GM12878 (cell line): ENCODE results near the gene LINC00237. TPM values are rescaled to one million over a fixed set of nuclear protein-coding genes. Genes with fewer than 3 reads are reported as not detected.
A peak's percentile ranks its signal among the peaks of the same experiment; 100 is the strongest.

Experiments
- ATAC-seq: fragments of 200-7000 bp; cut with Tn5 transposase; 3 replicates; pipeline ENCODE4 v1.9.1; 2020; ENCODE audit warnings: mild to moderate bottlenecking, moderate library complexity
- BruUV-seq: library from RNA; stranded (reverse); fragments of 400-500 nt; replicated peaks from 2 replicates; lab custom pipeline; 2021; lab: Mats Ljungman, UMichigan
- CTCF ChIA-PET: fragments of 300-600 bp; sonication (Branson Sonifier 250); formaldehyde crosslinking; extraction: SDS; loops from one replicate; lab custom pipeline; 2021; ENCODE audit warnings: inconsistent platforms; lab: Yijun Ruan, JAX
- POLR2A ChIA-PET: fragments of 350-600 bp; formaldehyde crosslinking; extraction: SDS; loops from one replicate; lab custom pipeline; 2021; ENCODE audit warnings: inconsistent platforms; lab: Charles Lee
- RAD21 ChIA-PET: fragments of 300-600 bp; sonication (Branson Sonifier 250); formaldehyde crosslinking; loops from one replicate; lab custom pipeline; 2023; ENCODE audit warnings: antibody characterized with exemption; ENCODE audit not compliant: unreplicated experiment; lab: Charles Lee
- SMC1A ChIA-PET: fragments of 300-600 bp; sonication (Branson Sonifier 250); formaldehyde crosslinking; loops from one replicate; lab custom pipeline; 2023; ENCODE audit not compliant: unreplicated experiment, uncharacterized antibody; lab: Charles Lee
- DNase-seq: peaks from one replicate; pipeline ENCODE4 v3.0.0-alpha.2; 2011; ENCODE audit warnings: low read depth, low spot score
- FAIRE-seq: peaks from 3 replicates; lab custom pipeline; 2011; peaks lifted over from hg19 to GRCh38; lab: Jason Lieb, UNC
- H2AFZ ChIP-seq: 2 replicates; pipeline ENCODE4 v1.6.0; 2011; ENCODE audit warnings: low read depth, low read length, control low read depth; ENCODE audit not compliant: control insufficient read depth
- H3K27ac ChIP-seq: 2 replicates; pipeline ENCODE4 v1.5.1; 2011; ENCODE audit warnings: control low read depth; ENCODE audit not compliant: control insufficient read depth, insufficient read depth
- H3K27me3 ChIP-seq, 2 experiments: replicated peaks in 1 of 2; 2 replicates each; pipeline versions ENCODE4 v1.6.0 to v1.6.1; 2011; ENCODE audit warnings: low read length in 1 of 2; ENCODE audit not compliant: control insufficient read depth in 2 of 2, insufficient read depth in 2 of 2
- H3K36me3 ChIP-seq, 2 experiments: 2 replicates each; pipeline ENCODE4 v1.5.1; 2011; ENCODE audit warnings: low read length in 1 of 2; ENCODE audit not compliant: control insufficient read depth in 2 of 2, insufficient read depth in 2 of 2
- H3K4me1 ChIP-seq: 2 replicates; pipeline ENCODE4 v1.6.1; 2011; ENCODE audit warnings: mild to moderate bottlenecking, low read length, moderate library complexity, mixed read lengths; ENCODE audit not compliant: control insufficient read depth, insufficient read depth
- H3K4me2 ChIP-seq: 2 replicates; pipeline ENCODE4 v1.6.0; 2011; ENCODE audit warnings: control low read depth; ENCODE audit not compliant: control insufficient read depth, insufficient read depth
- H3K4me3 ChIP-seq: fragments of 200-600 bp; sonication (generic); 2 replicates; pipeline ENCODE4 v1.5.1; 2016
- H3K79me2 ChIP-seq: 2 replicates; pipeline ENCODE4 v1.6.0; 2011; ENCODE audit warnings: low read length; ENCODE audit not compliant: control insufficient read depth, insufficient read depth
- H3K9ac ChIP-seq: 2 replicates; pipeline ENCODE4 v1.8.0; 2011; ENCODE audit warnings: low read length, control low read depth, mixed read lengths; ENCODE audit not compliant: control insufficient read depth, insufficient read depth
- H3K9me3 ChIP-seq: replicated peaks from 3 replicates; pipeline ENCODE4 v1.5.1; 2011; ENCODE audit warnings: mild to moderate bottlenecking, low read length; ENCODE audit not compliant: control insufficient read depth, insufficient read depth
- H4K20me1 ChIP-seq: 2 replicates; pipeline ENCODE4 v1.6.0; 2011; ENCODE audit not compliant: control insufficient read depth, insufficient read depth
- ASH2L ChIP-seq: fragments of 300-600, 200-600 bp; sonication (generic); IDR thresholded peaks from 2 replicates; pipeline ENCODE4 v1.6.1; 2017; ENCODE audit warnings: low read depth, mild to moderate bottlenecking, borderline replicate concordance
- ATF3 ChIP-seq: IDR thresholded peaks from 2 replicates; pipeline ENCODE4 v1.6.1; 2011; ENCODE audit warnings: low read depth, mild to moderate bottlenecking, low read length, moderate library complexity, borderline replicate concordance; ENCODE audit errors: extremely low read depth
- BMI1 ChIP-seq: fragments of 450-650 bp; IDR thresholded peaks from 2 replicates; pipeline ENCODE4 v1.6.1; 2016; ENCODE audit warnings: mild to moderate bottlenecking, moderate library complexity, borderline replicate concordance
- CHD2 ChIP-seq: IDR thresholded peaks from 2 replicates; pipeline ENCODE4 v1.6.1; 2011; ENCODE audit warnings: low read depth, low read length, improper control_type of control experiment, borderline replicate concordance
- FOXM1 ChIP-seq: IDR thresholded peaks from 2 replicates; pipeline ENCODE4 v1.6.1; 2012; ENCODE audit warnings: low read depth, mild to moderate bottlenecking, inconsistent platforms, low read length, moderate library complexity
- HDAC2 ChIP-seq: fragments of 200-600 bp; sonication (generic); IDR thresholded peaks from 2 replicates; pipeline ENCODE4 v1.6.1; 2017
- LARP7 ChIP-seq: fragments of 450-650 bp; IDR thresholded peaks from 2 replicates; pipeline ENCODE4 v1.6.1; 2017; ENCODE audit warnings: mild to moderate bottlenecking
- PAX5 ChIP-seq: IDR thresholded peaks from 2 replicates; pipeline ENCODE4 v1.6.1; 2011; ENCODE audit warnings: low read depth, low read length, borderline replicate concordance
- SMC3 ChIP-seq: IDR thresholded peaks from 2 replicates; pipeline ENCODE4 v1.6.1; 2011; ENCODE audit warnings: low read length, improper control_type of control experiment, borderline replicate concordance
- SREBF1 ChIP-seq: IDR thresholded peaks from 2 replicates; pipeline ENCODE4 v1.6.1; 2012; ENCODE audit warnings: mild to moderate bottlenecking, low read length
- SUZ12 ChIP-seq: fragments of 200-600 bp; sonication (generic); IDR thresholded peaks from one replicate; pipeline ENCODE4 v1.6.1; 2018; ENCODE audit warnings: antibody characterized with exemption, mild to moderate bottlenecking; ENCODE audit not compliant: unreplicated experiment
- USF2 ChIP-seq: IDR thresholded peaks from 2 replicates; pipeline ENCODE4 v1.6.1; 2011; ENCODE audit warnings: low read depth, low read length, improper control_type of control experiment, borderline replicate concordance
- WRNIP1 ChIP-seq: IDR thresholded peaks from 2 replicates; pipeline ENCODE4 v1.6.1; 2011; ENCODE audit warnings: low read depth, low read length, improper control_type of control experiment, borderline replicate concordance
- YY1 ChIP-seq: IDR thresholded peaks from 2 replicates; pipeline ENCODE4 v1.6.1; 2011; ENCODE audit warnings: low read depth, mild to moderate bottlenecking, low read length
- ZNF207 ChIP-seq: fragments of 450-650 bp; IDR thresholded peaks from 2 replicates; pipeline ENCODE4 v1.6.1; 2014; ENCODE audit warnings: antibody characterized with exemption, mild to moderate bottlenecking, borderline replicate concordance
- WGBS: methylation state at CpG from one replicate; pipeline ENCODE4 v1.1.6; 2016; ENCODE audit warnings: low lambda C conversion rate; ENCODE audit not compliant: insufficient replicate concordance, insufficient coverage; ENCODE audit errors: missing lambda C conversion rate; 5-methylcytosine and 5-hydroxymethylcytosine counted together
- in situ Hi-C: fragments of 300-500 bp; cut with MboI; formaldehyde crosslinking; loops from 9 replicates; pipeline ENCODE4 v1.14.3; 2018; ENCODE audit warnings: mixed read lengths
- intact Hi-C: fragments of 100-400 bp; cut with micrococcal nuclease; formaldehyde crosslinking; loops from one replicate; pipeline ENCODE4 v1.14.2; 2022; ENCODE audit not compliant: unreplicated experiment
- polyA plus RNA-seq, 11 experiments: library from polyadenylated mRNA; depleted of rRNA in 4 of 11; unstranded in 6 of 11; stranded (reverse) in 5 of 11; fragments of >200 nt; fragmentation: Nextera tagmentation in 4 of 11; fragmentation: Illumina TruSeq in 1 of 11; extraction: Ambion mirVana in 4 of 11; extraction: Trizol in 1 of 11; gene quantifications; 1 replicate in 1 of 11; 2 replicates in 10 of 11; pipeline versions ENCODE4 v1.2.1 to v1.2.3, GENCODE V29; 2011 to 2016; ENCODE audit warnings: inconsistent platforms in 2 of 11, missing spikeins in 2 of 11, low read depth in 1 of 11
- total RNA-seq, 4 experiments: library from RNA; depleted of rRNA in 3 of 4; stranded (reverse); fragments of >200 nt in 3 of 4; fragmentation: Illumina TruSeq in 1 of 4; extraction: Trizol in 1 of 4; gene quantifications; 2 replicates each; pipeline versions ENCODE4 v1.2.1 to v1.2.3, GENCODE V29; 2013 to 2021
- TF ChIP-seq, protein P1 (sequence below): IDR thresholded peaks from 2 replicates; pipeline ENCODE4 v1.6.1; 2012; ENCODE audit warnings: low read depth, low read length, improper control_type of control experiment

Gene LINC00237
- total and polyA plus RNA-seq, 10 of the 15 experiments (the other 5 are each of a cell fraction or from before 2014, with no cell fraction given) = not detected

GRCh38 chr20:21109144-21109543, 3.0 kb upstream of the LINC00237 start (continued):
- TF ChIP-seq FOXM1 = no peak
- TF ChIP-seq WRNIP1 = no peak
- no peak for TF ChIP-seq SMC3
- no peak for TF ChIP-seq HDAC2
- TF ChIP-seq ASH2L = no peak
- no peak for TF ChIP-seq YY1
- TF ChIP-seq LARP7 = no peak
- no peak for TF ChIP-seq ATF3
- no peak for TF ChIP-seq BMI1
- no peak for TF ChIP-seq CHD2
- TF ChIP-seq, protein P1, sequence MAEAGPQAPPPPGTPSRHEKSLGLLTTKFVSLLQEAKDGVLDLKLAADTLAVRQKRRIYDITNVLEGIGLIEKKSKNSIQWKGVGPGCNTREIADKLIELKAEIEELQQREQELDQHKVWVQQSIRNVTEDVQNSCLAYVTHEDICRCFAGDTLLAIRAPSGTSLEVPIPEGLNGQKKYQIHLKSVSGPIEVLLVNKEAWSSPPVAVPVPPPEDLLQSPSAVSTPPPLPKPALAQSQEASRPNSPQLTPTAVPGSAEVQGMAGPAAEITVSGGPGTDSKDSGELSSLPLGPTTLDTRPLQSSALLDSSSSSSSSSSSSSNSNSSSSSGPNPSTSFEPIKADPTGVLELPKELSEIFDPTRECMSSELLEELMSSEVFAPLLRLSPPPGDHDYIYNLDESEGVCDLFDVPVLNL = no peak
- TF ChIP-seq PAX5 = no peak
- TF ChIP-seq ZNF207 = no peak

DNA sequence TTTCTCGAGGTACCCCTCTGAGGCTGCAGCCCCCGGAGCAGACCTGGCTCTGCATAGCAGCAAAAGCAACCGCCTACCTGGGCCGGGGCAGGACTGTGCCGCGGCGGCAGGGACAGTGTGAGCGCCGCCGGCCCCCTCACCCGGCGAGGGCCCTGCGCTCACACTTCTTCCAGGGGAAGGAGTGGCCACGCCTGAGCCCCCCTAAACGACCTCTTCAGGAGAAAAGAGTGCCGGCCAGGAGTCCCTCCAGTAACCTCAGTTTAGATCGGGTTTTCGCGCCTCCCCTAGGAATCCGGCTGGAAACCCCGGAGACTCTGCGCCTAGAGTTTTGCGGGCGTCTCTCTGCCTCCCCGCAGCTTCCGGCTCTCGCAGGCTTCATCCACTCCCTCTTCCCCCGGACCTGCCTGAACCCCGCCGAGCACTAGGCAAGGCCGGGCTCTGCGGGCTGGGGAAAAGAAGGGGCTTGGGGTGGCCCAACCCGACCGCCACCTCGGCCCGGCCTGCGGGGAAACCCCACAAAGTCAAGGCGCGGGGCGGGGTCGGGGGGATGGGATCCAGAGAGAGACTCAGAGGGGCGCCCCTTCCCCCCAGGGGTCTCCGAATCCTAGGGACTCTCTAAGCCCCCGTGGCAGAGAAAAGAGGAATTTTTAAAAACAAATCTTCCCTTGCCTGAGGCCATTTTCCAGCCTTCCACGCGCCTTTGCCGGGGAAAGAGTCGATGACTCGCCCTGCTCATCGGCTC, 558 bp downstream of the LINC00237 start:
- H3K4me2 ChIP-seq = no peak overlapping the region
- CTCF ChIA-PET = no interaction called here
- H3K27me3 ChIP-seq = peaks cover 25 to 53% of the 10 kb centered on the region in 2 experiments
- DNase-seq (no peak), ATAC-seq (no peak), FAIRE-seq (no peak)
- in situ Hi-C loops = no loop called here
- H2AFZ ChIP-seq = no peak overlapping the region
- no peaks in the 10 kb centered on the region for H3K36me3 ChIP-seq
- WGBS = 34% methylated on average over 43 of the region's 50 CpGs
- no peak overlapping the region for H3K27ac ChIP-seq
- no peaks in the 10 kb centered on the region; the same call in 2 of the 3 replicates for H3K9me3 ChIP-seq
- SMC1A ChIA-PET = no interaction called here
- H3K9ac ChIP-seq = no peak overlapping the region
- BruUV-seq = no TSS peak
- intact Hi-C loops = no loop called here
- RAD21 ChIA-PET = no interaction called here
- no peaks in the 10 kb centered on the region for H4K20me1 ChIP-seq
- TF ChIP-seq SUZ12 = peak; percentile 55
- no peak for TF ChIP-seq HDAC2
- no peak for TF ChIP-seq USF2
- no peak for TF ChIP-seq SREBF1
- no peaks in the 10 kb centered on the region for H3K79me2 ChIP-seq
- peaks cover 14% of the 10 kb centered on the region for H3K4me1 ChIP-seq
- no peak overlapping the region for H3K4me3 ChIP-seq
- POLR2A ChIA-PET = no interaction called here
